SK-N-SH (cell line): ENCODE measurements around the gene WWP2.

ENCODE experiments used
- CTCF ChIP-seq: fragments of 200-600 bp; sonication (generic); IDR thresholded peaks from 2 replicates; pipeline ENCODE4 v1.6.1; 2017; ENCODE audit warnings: antibody characterized with exemption, mild to moderate bottlenecking, moderate library complexity
- EP300 ChIP-seq, 2 experiments: IDR thresholded peaks; 2 replicates each; pipeline versions ENCODE4 v1.4.0 to v1.6.1; 2012; ENCODE audit warnings: borderline replicate concordance in 1 of 2, low read depth in 1 of 2, low read length in 1 of 2

GRCh38 chr16:69712914-69713581 is 49.1 kb upstream of the WWP2 start:
- TF ChIP-seq CTCF (no peak), EP300 (IDR thresholded peaks at IDR 0.05; ENCODE audit: borderline replicate concordance in 1 of 2, low read depth in 1 of 2, low read length in 1 of 2) (no peak)
